Measurements from ENCODE around the gene DPEP2NB. TPM values are rescaled to one million over a fixed set of nuclear protein-coding genes. Genes with fewer than 3 reads are reported as not detected.

DPEP2NB gene
- total and polyA plus RNA-seq, 9 donors, result not detected

DNA sequence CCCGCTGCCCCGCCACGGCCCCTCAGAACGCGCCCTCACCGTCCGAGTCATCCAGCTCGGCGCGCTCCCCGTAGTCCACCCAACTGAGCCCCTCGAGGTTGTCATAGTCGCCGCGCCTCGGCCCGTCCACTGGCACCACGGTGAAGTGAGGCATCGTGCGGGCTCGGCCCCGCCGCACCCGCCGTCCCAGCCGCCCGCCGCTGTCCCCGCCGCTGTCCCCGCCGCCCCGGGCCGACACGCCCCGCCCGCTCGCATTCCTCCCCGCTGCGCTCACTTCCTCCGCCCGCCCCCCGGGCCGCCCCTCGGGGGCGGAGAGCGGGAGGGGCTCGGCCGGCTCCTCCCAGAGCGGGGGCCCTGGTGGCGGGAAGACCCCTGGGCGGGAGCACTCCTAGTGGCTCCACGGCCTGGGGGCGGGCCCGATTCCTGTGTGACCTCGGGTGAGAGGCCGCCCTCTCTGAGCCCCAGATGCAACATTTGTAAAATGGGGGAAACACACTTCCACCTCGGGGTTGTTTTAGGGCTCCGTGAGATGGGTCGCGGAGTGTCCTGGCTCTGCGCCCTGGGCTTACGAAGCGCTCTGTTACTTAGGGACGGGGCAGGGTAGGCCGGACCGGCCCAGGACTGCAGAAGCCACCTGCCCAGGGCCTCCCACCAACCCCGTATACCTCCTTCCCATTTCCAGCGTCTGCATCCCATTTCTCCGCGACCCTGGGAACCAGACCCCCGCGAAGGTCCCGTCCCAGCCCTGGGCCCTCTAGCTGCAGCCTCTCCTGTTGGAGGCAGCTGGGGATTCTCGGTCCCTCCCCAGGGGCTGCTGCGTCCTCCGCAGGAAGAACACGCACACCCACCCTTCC lies 47.1 kb downstream of the DPEP2NB start, which contains the start of gene SLC12A4:
SLC12A4 (minus strand) TSS at position 238 of the 854 bp plus-strand sequence; CDS start at position 154, 84 bp downstream.
- WGBS, 3 donors, result 1% methylated on average over 21 to 78 of the region's 78 CpGs
- Histone ChIP-seq H3K27me3 (no peaks in the 10 kb centered on the region), H3K36me3 (no peaks in the 10 kb centered on the region), H3K4me3 (peak within 1 kb of the TSS; percentile 68), H3K9me3 (no peaks in the 10 kb centered on the region), H3K4me1 (ENCODE audit: insufficient read depth) (peaks cover 13% of the 10 kb centered on the region), H3K27ac (peak within 1 kb of the TSS; percentile 86 to 96)
- intact Hi-C loops (cut with DNase I), result no loop called here
- TF ChIP-seq POLR2A (IDR thresholded peaks at IDR 0.05) (peak; percentile 93), EP300 (IDR thresholded peaks at IDR 0.05) (no peak), CTCF (IDR thresholded peaks at IDR 0.05) (peak in 1 of 3 donors; percentile 22)
- peak; percentile 82 to 87 (median 85) for DNase-seq

GRCh38 chr16:67967958-67968399 lies 47.7 kb downstream of the DPEP2NB start:
- TF ChIP-seq EP300 (IDR thresholded peaks at IDR 0.05), result no peak
- TF ChIP-seq CTCF (IDR thresholded peaks at IDR 0.05), result no peak
- no peak for TF ChIP-seq POLR2A (IDR thresholded peaks at IDR 0.05)
- intact Hi-C loops (cut with DNase I), result no loop called here
- H3K27ac ChIP-seq, result peak overlapping the region; percentile 86 to 96
- H3K27me3 ChIP-seq, result no peaks in the 10 kb centered on the region
- H3K36me3 ChIP-seq, result no peaks in the 10 kb centered on the region
- H3K4me3 ChIP-seq, result peak overlapping the region; percentile 68
- no peaks in the 10 kb centered on the region for H3K9me3 ChIP-seq
- peak; percentile 55 to 81 (median 68) for DNase-seq
- H3K4me1 ChIP-seq (ENCODE audit: insufficient read depth), result peaks cover 13% of the 10 kb centered on the region
- 0 to 1% (median 0%) methylated on average over 38 to 45 of the region's 45 CpGs for WGBS, 3 donors

GRCh38 chr16:67967183-67967957 lies 48.3 kb downstream of the DPEP2NB start:
- intact Hi-C loops (cut with DNase I), result no loop called here
- no peaks in the 10 kb centered on the region for H3K36me3 ChIP-seq
- no peaks in the 10 kb centered on the region for H3K27me3 ChIP-seq
- H3K4me1 ChIP-seq (ENCODE audit: insufficient read depth), result peaks cover 13% of the 10 kb centered on the region
- no peak for TF ChIP-seq CTCF (IDR thresholded peaks at IDR 0.05)
- TF ChIP-seq POLR2A (IDR thresholded peaks at IDR 0.05), result no peak
- no peak for TF ChIP-seq EP300 (IDR thresholded peaks at IDR 0.05)
- peak overlapping the region; percentile 68 for H3K4me3 ChIP-seq
- no peak for DNase-seq
- no peaks in the 10 kb centered on the region for H3K9me3 ChIP-seq
- 7 to 8% (median 7%) methylated on average over 18 of the region's 18 CpGs for WGBS, 3 donors
- H3K27ac ChIP-seq, result peak overlapping the region; percentile 86 to 96

DNA sequence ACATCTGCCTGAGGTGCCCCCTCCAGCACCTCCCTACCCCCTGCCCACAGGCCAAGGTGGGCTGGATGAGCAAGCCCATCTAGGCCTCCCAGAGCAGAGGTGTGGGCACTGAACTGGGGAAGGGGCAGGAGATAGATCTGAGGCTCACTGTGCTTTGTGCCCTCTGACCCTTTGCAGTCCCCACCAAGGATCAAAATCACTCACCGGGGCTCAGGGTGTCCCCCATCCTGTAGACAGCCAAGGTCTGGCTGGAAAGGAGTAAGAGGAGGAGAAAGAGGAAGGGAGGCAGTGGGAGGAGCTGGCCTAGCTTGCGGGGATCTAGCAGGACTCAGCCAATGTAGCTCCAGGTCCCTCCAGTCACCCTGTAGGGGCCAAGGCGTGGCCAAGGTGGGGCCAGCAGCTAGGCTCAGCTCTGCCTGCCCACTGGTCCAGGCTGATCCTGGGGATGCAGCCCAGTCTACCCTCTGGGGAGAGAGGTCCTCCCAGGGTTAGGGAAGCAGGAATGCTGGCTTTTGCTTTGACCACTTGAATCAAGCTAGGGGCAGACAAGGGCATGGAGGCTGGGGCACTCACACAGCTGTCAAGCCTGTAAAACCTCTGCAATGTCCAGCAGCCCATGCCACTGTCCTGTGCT lies 49.0 kb downstream of the DPEP2NB start:
- Histone ChIP-seq H3K27me3 (no peaks in the 10 kb centered on the region), H3K27ac (peak overlapping the region; percentile 34 to 70), H3K9me3 (no peaks in the 10 kb centered on the region), H3K36me3 (no peaks in the 10 kb centered on the region), H3K4me1 (ENCODE audit: insufficient read depth) (peaks cover 13% of the 10 kb centered on the region), H3K4me3 (peak overlapping the region; percentile 68)
- peak in 1 of 5 donors; percentile 38 for DNase-seq
- intact Hi-C loops (cut with DNase I), result no loop called here
- WGBS, 3 donors, result 26 to 37% (median 32%) methylated on average over 3 of the region's 3 CpGs
- TF ChIP-seq EP300 (IDR thresholded peaks at IDR 0.05), result no peak
- TF ChIP-seq POLR2A (IDR thresholded peaks at IDR 0.05), result no peak
- TF ChIP-seq CTCF (IDR thresholded peaks at IDR 0.05), result no peak

Measured in ovary (tissue), 9 donors.